Lung (tissue), 12 donors: ENCODE results near the gene CLSTN2. TPM values are rescaled to one million over a fixed set of nuclear protein-coding genes. Genes with fewer than 3 reads are reported as not detected.

ENCODE experiments used
- ATAC-seq: fragments of 200-7000 bp; cut with Tn5 transposase; one replicate; pipeline ENCODE4 v1.9.1; 2020; ENCODE audit warnings: moderate number of reproducible peaks; ENCODE audit not compliant: insufficient read depth, low FRiP score
- DNase-seq, 3 donors: peaks; one replicate each; pipeline ENCODE4 v3.0.0-alpha.2; 2013 to 2017
- H3K27ac ChIP-seq, 2 donors: one replicate each; pipeline ENCODE4 v1.5.1; 2013; ENCODE audit warnings: mild to moderate bottlenecking in 2 of 2, moderate library complexity in 2 of 2, control low read depth in 1 of 2, inconsistent platforms in 1 of 2, low read depth in 1 of 2, low read length in 1 of 2
- H3K27me3 ChIP-seq, 3 donors: one replicate each; pipeline ENCODE4 v1.5.1; 2013; ENCODE audit warnings: low read length in 2 of 3; ENCODE audit not compliant: control insufficient read depth in 3 of 3, insufficient read depth in 3 of 3
- H3K36me3 ChIP-seq, 4 donors: one replicate each; pipeline ENCODE4 v1.5.1; 2013; ENCODE audit warnings: low read length in 4 of 4, mild to moderate bottlenecking in 1 of 4, moderate library complexity in 1 of 4; ENCODE audit not compliant: control insufficient read depth in 4 of 4, insufficient read depth in 4 of 4
- H3K4me1 ChIP-seq, 5 donors: one replicate each; pipeline ENCODE4 v1.5.1; 2013; ENCODE audit warnings: low read length in 5 of 5, mild to moderate bottlenecking in 2 of 5, moderate library complexity in 1 of 5; ENCODE audit not compliant: control insufficient read depth in 5 of 5, insufficient read depth in 5 of 5
- H3K4me3 ChIP-seq: one replicate; pipeline ENCODE4 v1.5.1; 2013; ENCODE audit warnings: mild to moderate bottlenecking, control low read depth, moderate library complexity
- H3K9ac ChIP-seq, 2 donors: one replicate each; pipeline ENCODE4 v1.5.1; 2013; ENCODE audit warnings: low read length in 2 of 2, control low read depth in 1 of 2; ENCODE audit not compliant: insufficient read depth in 1 of 2
- H3K9me3 ChIP-seq, 4 donors: one replicate each; pipeline ENCODE4 v1.5.1; 2013; ENCODE audit warnings: low read length in 3 of 4, mild to moderate bottlenecking in 1 of 4, moderate library complexity in 1 of 4; ENCODE audit not compliant: control insufficient read depth in 4 of 4, insufficient read depth in 3 of 4
- WGBS, 2 donors: extraction: QIAGEN DNeasy Blood & Tissue Kit; methylation state at CpG; one replicate each; pipeline ENCODE4 v1.1.7; 2013; 5-methylcytosine and 5-hydroxymethylcytosine counted together
- polyA plus RNA-seq, 2 donors: library from polyadenylated mRNA; stranded (reverse); fragments of 200-250 nt; gene quantifications; one replicate each; pipeline ENCODE4 v1.2.1, GENCODE V29; 2013
- total RNA-seq, 2 donors: library from RNA; depleted of rRNA in 1 of 2; stranded (reverse); fragments of >200 nt in 1 of 2; gene quantifications; one replicate each; pipeline ENCODE4 v1.2.1, GENCODE V29; 2014 to 2021
- TF ChIP-seq, protein P1 (sequence below): IDR thresholded peaks from 2 replicates; pipeline ENCODE4 v1.5.1; 2012; ENCODE audit warnings: mild to moderate bottlenecking; ENCODE audit errors: control extremely low read depth, extremely low read depth
- donor health status: control.
- donor health status: control.
- donor health status: Bipolar disorder and iron deficiency.
- donor health status: healthy.
- donor health status: DM: yes; HTN: yes; CAD: no.

CLSTN2 gene
- total and polyA plus RNA-seq, 4 donors = 0.07 to 2.4 (median 1.3) TPM

DNA sequence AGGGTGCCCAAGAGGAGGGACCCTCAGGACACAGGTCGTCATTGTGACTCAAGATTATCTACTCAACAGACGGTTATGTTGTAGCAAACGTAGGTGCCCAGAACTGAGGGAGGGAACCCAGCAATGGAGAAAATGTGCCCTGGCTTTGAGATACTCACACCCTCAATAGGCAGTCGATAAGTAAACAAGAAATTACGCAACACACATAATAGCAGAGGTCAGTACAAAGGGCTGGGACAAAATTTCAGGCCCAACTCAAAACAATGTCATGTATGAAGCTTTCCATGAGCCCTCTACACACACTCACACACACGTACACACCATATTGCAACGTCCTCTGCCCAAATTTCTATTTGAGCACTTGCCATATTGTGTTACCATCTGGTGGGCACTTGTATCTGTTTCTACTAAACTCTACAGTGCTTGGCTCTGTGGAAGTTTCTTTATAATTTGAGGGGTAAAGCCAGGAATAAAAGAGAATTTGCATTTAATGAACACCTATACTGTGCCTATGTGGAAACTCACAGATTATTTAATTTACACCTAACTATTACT lies 628.3 kb downstream of the CLSTN2 start:
- Histone ChIP-seq H3K27me3 (no peaks in the 10 kb centered on the region), H3K9me3 (peaks cover 0 to 2% (median 0%) of the 10 kb centered on the region in 4 donors), H3K9ac (no peak overlapping the region), H3K27ac (no peak overlapping the region), H3K4me1 (no peaks in the 10 kb centered on the region), H3K36me3 (no peaks in the 10 kb centered on the region), H3K4me3 (no peak overlapping the region)
- ATAC-seq (no peak), DNase-seq (no peak)
- WGBS, 2 donors = 71 to 72% methylated on average over 7 of the region's 7 CpGs
- TF ChIP-seq, protein P1, sequence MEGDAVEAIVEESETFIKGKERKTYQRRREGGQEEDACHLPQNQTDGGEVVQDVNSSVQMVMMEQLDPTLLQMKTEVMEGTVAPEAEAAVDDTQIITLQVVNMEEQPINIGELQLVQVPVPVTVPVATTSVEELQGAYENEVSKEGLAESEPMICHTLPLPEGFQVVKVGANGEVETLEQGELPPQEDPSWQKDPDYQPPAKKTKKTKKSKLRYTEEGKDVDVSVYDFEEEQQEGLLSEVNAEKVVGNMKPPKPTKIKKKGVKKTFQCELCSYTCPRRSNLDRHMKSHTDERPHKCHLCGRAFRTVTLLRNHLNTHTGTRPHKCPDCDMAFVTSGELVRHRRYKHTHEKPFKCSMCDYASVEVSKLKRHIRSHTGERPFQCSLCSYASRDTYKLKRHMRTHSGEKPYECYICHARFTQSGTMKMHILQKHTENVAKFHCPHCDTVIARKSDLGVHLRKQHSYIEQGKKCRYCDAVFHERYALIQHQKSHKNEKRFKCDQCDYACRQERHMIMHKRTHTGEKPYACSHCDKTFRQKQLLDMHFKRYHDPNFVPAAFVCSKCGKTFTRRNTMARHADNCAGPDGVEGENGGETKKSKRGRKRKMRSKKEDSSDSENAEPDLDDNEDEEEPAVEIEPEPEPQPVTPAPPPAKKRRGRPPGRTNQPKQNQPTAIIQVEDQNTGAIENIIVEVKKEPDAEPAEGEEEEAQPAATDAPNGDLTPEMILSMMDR = no peak

DNA sequence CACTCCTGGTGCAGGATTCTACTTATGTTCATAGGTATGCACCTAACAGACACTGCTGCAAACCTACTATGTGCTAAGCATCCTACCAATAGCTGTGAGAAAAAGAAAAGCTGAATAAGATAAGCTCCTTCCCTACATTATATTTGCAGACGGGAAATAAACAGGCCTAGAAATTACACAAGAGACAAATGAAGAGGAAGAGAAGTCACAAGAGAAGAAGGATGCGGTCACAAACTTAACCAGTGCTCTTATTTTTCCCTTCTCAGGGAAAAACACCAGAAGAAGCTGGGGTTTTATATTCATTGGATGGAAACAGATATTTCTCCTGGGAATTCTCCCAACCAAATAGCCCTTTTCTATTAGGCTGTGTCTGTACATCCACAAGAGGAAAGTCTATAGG lies 633.1 kb downstream of the CLSTN2 start:
- Histone ChIP-seq H3K9ac (no peak overlapping the region), H3K9me3 (no peaks in the 10 kb centered on the region), H3K4me1 (peaks cover 0 to 3% (median 0%) of the 10 kb centered on the region in 5 donors), H3K27ac (no peak overlapping the region), H3K36me3 (no peaks in the 10 kb centered on the region), H3K27me3 (no peaks in the 10 kb centered on the region), H3K4me3 (no peak overlapping the region)
- DNase-seq (no peak), ATAC-seq (no peak)
- TF ChIP-seq, protein P1 = no peak
- WGBS, 2 donors = 81 to 89% methylated on average over 2 of the region's 2 CpGs

DNA sequence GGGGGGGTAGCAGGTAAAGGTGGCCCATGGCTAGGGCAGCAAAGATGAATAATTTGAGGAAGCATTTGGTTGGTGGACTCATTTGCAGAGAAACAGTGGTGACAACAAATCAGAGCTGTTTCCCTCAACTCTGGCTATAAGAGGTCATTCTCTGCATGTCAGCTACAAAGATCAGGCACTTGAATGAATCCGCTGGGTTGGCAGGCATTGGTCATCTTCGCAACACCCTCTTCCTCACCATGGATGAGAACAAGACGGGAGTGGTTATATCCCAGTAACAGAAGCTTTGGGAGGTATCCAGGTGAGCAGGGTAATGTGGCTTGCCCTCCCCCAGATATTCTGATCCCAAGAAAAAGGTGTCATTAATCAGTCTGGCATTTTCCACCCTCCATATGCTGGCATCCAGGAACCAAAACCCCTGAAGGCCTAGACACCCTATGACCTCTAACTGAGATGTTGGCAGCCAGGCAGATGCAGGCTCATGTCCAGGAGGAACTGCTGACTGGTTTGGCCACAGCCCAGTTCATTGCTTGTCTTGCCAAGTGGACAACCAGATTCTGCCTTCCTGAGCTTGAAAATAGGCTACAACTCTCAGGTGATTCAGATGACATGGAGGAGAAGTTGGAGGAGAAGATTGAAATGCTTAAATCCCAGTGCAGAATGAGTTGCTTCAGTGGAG lies 634.0 kb downstream of the CLSTN2 start:
- 73 to 83% methylated on average over 3 of the region's 3 CpGs for WGBS, 2 donors
- TF ChIP-seq, protein P1 = no peak
- H3K9me3 ChIP-seq = no peaks in the 10 kb centered on the region
- DNase-seq (peak in 2 of 3 donors; percentile 22 to 26), ATAC-seq (peak; percentile 12)
- H3K4me1 ChIP-seq = peaks cover 0 to 3% (median 0%) of the 10 kb centered on the region in 5 donors
- no peaks in the 10 kb centered on the region for H3K27me3 ChIP-seq
- H3K4me3 ChIP-seq = no peak overlapping the region
- H3K27ac ChIP-seq = peak overlapping the region in 1 of 2 donors; percentile 3
- H3K36me3 ChIP-seq = no peaks in the 10 kb centered on the region
- H3K9ac ChIP-seq = no peak overlapping the region
